KOPT-K1 (cell line): ENCODE data around the gene CUL9.

Experiments
- H3K27ac ChIP-seq: fragments of 200-600 bp; sonication (generic); 2 replicates; pipeline ENCODE4 v1.5.1; 2016; ENCODE audit warnings: antibody characterized with exemption, mild to moderate bottlenecking, low read depth, low read length; ENCODE audit not compliant: poor library complexity, severe bottlenecking
- H3K36me3 ChIP-seq: fragments of 200-600 bp; sonication (generic); 2 replicates; pipeline ENCODE4 v1.5.1; 2017; ENCODE audit warnings: antibody characterized with exemption, mild to moderate bottlenecking, low read length, moderate library complexity; ENCODE audit not compliant: insufficient read depth
- H3K9me3 ChIP-seq: fragments of 200-600 bp; sonication (generic); 2 replicates; pipeline ENCODE4 v1.5.1; 2017; ENCODE audit warnings: antibody characterized with exemption, low read length, mild to moderate bottlenecking; ENCODE audit not compliant: insufficient read depth, poor library complexity, severe bottlenecking

The CUL9 gene

GRCh38 chr6:43260791-43261190 is 78.8 kb downstream of the CUL9 start:
- Histone ChIP-seq H3K27ac (no peak overlapping the region), H3K36me3 (no peaks in the 10 kb centered on the region), H3K9me3 (no peaks in the 10 kb centered on the region)

GRCh38 chr6:43261198-43261597 is 79.2 kb downstream of the CUL9 start:
- Histone ChIP-seq H3K27ac (no peak overlapping the region), H3K36me3 (no peaks in the 10 kb centered on the region), H3K9me3 (no peaks in the 10 kb centered on the region)

GRCh38 chr6:43262000-43262779 is 80.2 kb downstream of the CUL9 start:
- H3K36me3 ChIP-seq: no peaks in the 10 kb centered on the region
- H3K27ac ChIP-seq: no peak overlapping the region

GRCh38 chr6:43262780-43263313 is 80.9 kb downstream of the CUL9 start:
- Histone ChIP-seq H3K9me3 (no peaks in the 10 kb centered on the region), H3K36me3 (no peaks in the 10 kb centered on the region), H3K27ac (no peak overlapping the region)

More at GRCh38 chr6:43262000-43262779, 80.2 kb downstream of the CUL9 start:
- no peaks in the 10 kb centered on the region for H3K9me3 ChIP-seq

GRCh38 chr6:43263314-43264178 is 81.5 kb downstream of the CUL9 start:
- Histone ChIP-seq H3K27ac (no peak overlapping the region), H3K9me3 (no peaks in the 10 kb centered on the region), H3K36me3 (no peaks in the 10 kb centered on the region)

- Histone ChIP-seq H3K9me3 (no peaks in the 10 kb centered on the region), H3K36me3 (no peaks in the 10 kb centered on the region), H3K27ac (no peak overlapping the region)
These were observed 82.7 kb downstream of the CUL9 start for GRCh38 chr6:43264599-43265145.

GRCh38 chr6:43265564-43265963 is 83.6 kb downstream of the CUL9 start:
- Histone ChIP-seq H3K36me3 (no peaks in the 10 kb centered on the region), H3K9me3 (no peaks in the 10 kb centered on the region), H3K27ac (no peak overlapping the region)

- Histone ChIP-seq H3K9me3 (no peaks in the 10 kb centered on the region), H3K36me3 (no peaks in the 10 kb centered on the region), H3K27ac (no peak overlapping the region)
These were observed 85.8 kb downstream of the CUL9 start for GRCh38 chr6:43267619-43268354.

GRCh38 chr6:43268355-43268700 is 86.3 kb downstream of the CUL9 start:
- Histone ChIP-seq H3K36me3 (no peaks in the 10 kb centered on the region), H3K9me3 (no peaks in the 10 kb centered on the region), H3K27ac (no peak overlapping the region)

GRCh38 chr6:43268782-43269272 is 86.8 kb downstream of the CUL9 start:
- no peaks in the 10 kb centered on the region for H3K9me3 ChIP-seq
- no peak overlapping the region for H3K27ac ChIP-seq
- H3K36me3 ChIP-seq: no peaks in the 10 kb centered on the region

GRCh38 chr6:43269273-43270007 is 87.4 kb downstream of the CUL9 start:
- H3K27ac ChIP-seq: no peak overlapping the region
- no peaks in the 10 kb centered on the region for H3K36me3 ChIP-seq
- H3K9me3 ChIP-seq: no peaks in the 10 kb centered on the region

GRCh38 chr6:43271103-43271815 is 89.3 kb downstream of the CUL9 start:
- Histone ChIP-seq H3K9me3 (no peaks in the 10 kb centered on the region), H3K27ac (no peak overlapping the region), H3K36me3 (no peaks in the 10 kb centered on the region)

- H3K27ac ChIP-seq: no peak overlapping the region
- H3K9me3 ChIP-seq: no peaks in the 10 kb centered on the region
- no peaks in the 10 kb centered on the region for H3K36me3 ChIP-seq
These were observed 89.9 kb downstream of the CUL9 start for GRCh38 chr6:43271944-43272343.
